WTC11 (cell line): Measurements from ENCODE around the gene GRAMD1B.

Source experiments
- NFE2L1 ChIP-seq: sonication (generic); formaldehyde crosslinking; IDR thresholded peaks from 2 replicates; pipeline ENCODE4 v1.8.1; 2023; ENCODE audit warnings: missing genetic modification reagents
- TF ChIP-seq, protein P1 (sequence below): fragments of 200-600 bp; IDR thresholded peaks from 2 replicates; pipeline ENCODE4 v1.8.0; 2022; ENCODE audit warnings: antibody characterized with exemption

DNA sequence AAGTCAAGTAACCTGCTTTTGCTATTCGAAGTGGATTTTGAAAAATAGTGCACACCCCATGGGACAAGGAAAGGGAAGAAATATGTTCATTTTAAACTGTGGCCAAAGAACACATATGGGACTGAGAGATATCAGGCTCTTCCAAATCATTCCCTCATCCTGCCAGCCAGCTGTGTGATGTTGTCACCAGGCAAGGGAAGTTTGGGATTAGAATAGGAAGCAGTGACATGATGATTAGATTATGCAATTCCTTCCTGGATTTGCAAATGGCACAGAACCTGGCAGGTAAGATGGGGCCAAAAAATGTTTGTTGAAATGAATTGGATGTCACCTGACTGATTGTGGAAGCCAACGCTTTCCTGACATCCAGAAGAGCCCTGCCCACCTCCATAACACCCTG lies 229.2 kb downstream of the GRAMD1B start:
- TF ChIP-seq, protein P1, sequence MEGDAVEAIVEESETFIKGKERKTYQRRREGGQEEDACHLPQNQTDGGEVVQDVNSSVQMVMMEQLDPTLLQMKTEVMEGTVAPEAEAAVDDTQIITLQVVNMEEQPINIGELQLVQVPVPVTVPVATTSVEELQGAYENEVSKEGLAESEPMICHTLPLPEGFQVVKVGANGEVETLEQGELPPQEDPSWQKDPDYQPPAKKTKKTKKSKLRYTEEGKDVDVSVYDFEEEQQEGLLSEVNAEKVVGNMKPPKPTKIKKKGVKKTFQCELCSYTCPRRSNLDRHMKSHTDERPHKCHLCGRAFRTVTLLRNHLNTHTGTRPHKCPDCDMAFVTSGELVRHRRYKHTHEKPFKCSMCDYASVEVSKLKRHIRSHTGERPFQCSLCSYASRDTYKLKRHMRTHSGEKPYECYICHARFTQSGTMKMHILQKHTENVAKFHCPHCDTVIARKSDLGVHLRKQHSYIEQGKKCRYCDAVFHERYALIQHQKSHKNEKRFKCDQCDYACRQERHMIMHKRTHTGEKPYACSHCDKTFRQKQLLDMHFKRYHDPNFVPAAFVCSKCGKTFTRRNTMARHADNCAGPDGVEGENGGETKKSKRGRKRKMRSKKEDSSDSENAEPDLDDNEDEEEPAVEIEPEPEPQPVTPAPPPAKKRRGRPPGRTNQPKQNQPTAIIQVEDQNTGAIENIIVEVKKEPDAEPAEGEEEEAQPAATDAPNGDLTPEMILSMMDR, result no peak
- TF ChIP-seq NFE2L1 (CRISPR knock-in tag), result no peak
